AG04449 (cell line): ENCODE data around the gene ERP44.

Experiments
- CTCF ChIA-PET: fragments of 350-600 bp; formaldehyde crosslinking; extraction: SDS; loops from one replicate; lab custom pipeline; 2021; ENCODE audit warnings: antibody characterized with exemption; lab: Yijun Ruan, JAX
- POLR2A ChIA-PET: fragments of 400-600, 350-600 bp; formaldehyde crosslinking; extraction: SDS; loops from one replicate; lab custom pipeline; 2020; ENCODE audit warnings: antibody characterized with exemption, inconsistent platforms; lab: Yijun Ruan, JAX
- DNase-seq: peaks from one replicate; pipeline ENCODE4 v3.0.0-alpha.2; 2010; ENCODE audit warnings: low read depth, low spot score
- H3K4me3 ChIP-seq: 2 replicates; pipeline ENCODE4 v1.5.1; 2011; ENCODE audit warnings: low read depth, mild to moderate bottlenecking, control low read depth, low read length
- TF ChIP-seq, protein P1 (sequence below): IDR thresholded peaks from one replicate; pipeline ENCODE4 v1.5.1; 2011; ENCODE audit warnings: mild to moderate bottlenecking, moderate library complexity, low read length, control low read depth, inconsistent platforms; ENCODE audit not compliant: insufficient read depth; ENCODE audit errors: missing control alignments

Gene ERP44

DNA sequence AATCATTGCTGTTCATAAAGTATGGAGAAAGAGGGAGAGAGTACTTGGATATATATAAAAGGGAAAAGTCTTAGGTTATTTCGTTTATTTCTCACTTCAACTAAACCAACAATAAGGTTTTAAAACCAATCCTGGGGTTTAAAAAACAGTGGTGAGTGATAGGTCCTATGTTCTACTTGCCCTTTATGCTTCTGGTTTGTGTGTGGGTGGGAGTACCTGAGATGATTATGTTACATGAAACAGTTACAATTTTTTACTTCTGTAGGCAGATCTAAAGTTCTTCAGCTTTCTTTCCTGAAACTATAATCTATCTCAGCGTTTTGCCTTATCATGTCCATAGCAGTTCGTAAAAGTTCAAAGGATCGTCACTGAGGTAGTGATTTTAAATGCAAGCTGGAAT is 143.2 kb downstream of the ERP44 start:
- TF ChIP-seq, protein P1, sequence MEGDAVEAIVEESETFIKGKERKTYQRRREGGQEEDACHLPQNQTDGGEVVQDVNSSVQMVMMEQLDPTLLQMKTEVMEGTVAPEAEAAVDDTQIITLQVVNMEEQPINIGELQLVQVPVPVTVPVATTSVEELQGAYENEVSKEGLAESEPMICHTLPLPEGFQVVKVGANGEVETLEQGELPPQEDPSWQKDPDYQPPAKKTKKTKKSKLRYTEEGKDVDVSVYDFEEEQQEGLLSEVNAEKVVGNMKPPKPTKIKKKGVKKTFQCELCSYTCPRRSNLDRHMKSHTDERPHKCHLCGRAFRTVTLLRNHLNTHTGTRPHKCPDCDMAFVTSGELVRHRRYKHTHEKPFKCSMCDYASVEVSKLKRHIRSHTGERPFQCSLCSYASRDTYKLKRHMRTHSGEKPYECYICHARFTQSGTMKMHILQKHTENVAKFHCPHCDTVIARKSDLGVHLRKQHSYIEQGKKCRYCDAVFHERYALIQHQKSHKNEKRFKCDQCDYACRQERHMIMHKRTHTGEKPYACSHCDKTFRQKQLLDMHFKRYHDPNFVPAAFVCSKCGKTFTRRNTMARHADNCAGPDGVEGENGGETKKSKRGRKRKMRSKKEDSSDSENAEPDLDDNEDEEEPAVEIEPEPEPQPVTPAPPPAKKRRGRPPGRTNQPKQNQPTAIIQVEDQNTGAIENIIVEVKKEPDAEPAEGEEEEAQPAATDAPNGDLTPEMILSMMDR, result no peak
- ChIA-PET POLR2A (no interaction called here), CTCF (interaction anchor here (0.6 to 1.2 kb wide), 2 partner anchors 8 to 115 kb away, joined by 3 to 4 read pairs; no protein-coding TSS in a partner anchor)
- H3K4me3 ChIP-seq, result no peak overlapping the region
- no peak for DNase-seq

DNA sequence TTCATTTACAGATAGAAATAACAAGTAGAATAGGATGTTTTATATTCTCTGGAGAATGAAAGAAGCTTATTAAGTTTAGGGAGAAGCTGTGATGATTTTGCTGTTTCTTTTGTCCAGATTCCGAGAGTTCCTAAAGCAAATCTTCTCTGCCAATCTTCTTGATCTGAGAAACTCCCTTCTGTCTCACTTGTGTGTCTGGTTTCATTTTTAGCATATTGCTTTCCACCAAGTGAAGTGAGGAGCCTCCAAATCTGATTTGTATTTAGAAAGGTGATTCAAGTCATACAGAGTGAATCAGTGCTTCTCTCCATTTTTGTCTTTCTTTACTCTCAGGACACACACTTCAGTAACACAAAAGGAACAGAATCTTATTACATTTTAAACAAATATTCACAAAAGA is 144.0 kb downstream of the ERP44 start:
- ChIA-PET CTCF (no interaction called here), POLR2A (no interaction called here)
- TF ChIP-seq, protein P1, result no peak
- DNase-seq, result no peak
- no peak overlapping the region for H3K4me3 ChIP-seq

DNA sequence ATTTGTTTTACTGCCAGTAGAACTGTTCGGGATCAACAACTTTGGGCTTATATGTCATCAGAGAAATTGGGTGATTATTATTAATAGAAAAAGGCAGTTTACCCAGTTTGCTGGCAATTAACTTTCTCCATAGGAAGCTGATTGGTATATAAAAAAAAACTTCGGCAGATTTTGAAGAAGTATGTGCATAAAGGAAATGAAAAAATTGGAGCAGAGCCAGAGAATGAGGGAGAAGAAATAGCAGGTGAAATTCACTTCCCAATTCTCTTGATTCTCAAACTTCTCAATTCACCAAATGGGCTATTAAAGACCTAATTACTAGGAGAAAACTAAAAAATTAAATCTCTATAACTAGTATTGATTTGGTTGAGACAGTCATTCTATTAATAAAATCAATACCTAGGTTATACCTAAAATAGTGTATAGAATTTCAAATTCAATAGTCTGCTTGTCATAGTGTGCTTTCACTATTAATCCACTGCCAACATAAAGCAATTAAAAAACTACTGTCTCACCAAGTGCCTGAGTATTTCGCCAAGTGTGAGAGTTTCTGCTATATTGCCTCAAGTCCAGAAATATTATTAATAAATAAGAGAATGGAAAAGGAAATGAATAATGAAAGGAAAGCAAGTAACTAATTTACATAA is 144.8 kb downstream of the ERP44 start:
- TF ChIP-seq, protein P1, result no peak
- CTCF ChIA-PET, result no interaction called here
- DNase-seq, result no peak
- H3K4me3 ChIP-seq, result no peak overlapping the region
- POLR2A ChIA-PET, result no interaction called here

DNA sequence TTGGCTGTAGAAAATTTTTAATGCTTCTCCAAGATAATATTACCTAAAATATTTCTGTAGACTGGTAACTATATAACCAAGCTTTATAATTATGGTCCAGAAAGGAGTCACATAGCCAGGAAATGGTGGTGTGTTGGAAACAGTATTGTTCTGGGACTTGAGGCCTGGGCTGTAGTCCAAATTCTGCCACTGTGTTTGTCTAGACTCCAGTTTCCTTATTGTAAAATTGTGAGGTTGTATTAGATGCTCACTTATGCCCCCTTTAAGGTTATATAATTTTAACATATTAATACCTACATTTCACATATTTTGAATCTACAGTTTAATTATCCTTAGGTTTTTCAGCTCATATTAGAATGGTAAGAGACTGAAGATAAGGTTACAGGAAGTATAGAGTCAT is 149.9 kb downstream of the ERP44 start:
- DNase-seq, result no peak
- ChIA-PET CTCF (interaction anchor here (0.5 to 2.5 kb wide), 3 partner anchors 11 to 767 kb away, joined by 3 to 16 read pairs (median 13); no protein-coding TSS in a partner anchor), POLR2A (no interaction called here)
- TF ChIP-seq, protein P1, result no peak
- no peak overlapping the region for H3K4me3 ChIP-seq

DNA sequence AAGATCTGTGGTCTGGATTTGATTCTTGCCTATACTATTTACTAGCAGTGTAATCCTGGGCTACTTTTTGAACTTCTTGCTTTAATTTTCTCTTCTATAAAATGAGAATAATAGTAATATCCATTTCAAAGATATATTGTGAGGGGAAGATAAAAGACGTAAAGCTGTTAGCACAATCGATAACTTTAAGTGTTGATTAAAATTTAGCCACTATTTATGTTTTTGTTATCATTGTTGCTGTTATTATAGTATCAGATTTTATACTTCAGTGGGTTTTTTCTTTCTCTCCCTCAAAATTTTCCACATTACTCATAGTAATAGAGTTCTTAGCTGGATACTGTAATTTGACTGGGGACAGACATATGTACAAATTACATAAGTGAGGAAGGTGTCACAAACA is 150.3 kb downstream of the ERP44 start:
- TF ChIP-seq, protein P1, result no peak
- POLR2A ChIA-PET, result no interaction called here
- CTCF ChIA-PET, result interaction anchor here (1.8 to 2.5 kb wide), 4 partner anchors 11 to 764 kb away, joined by 5 to 16 read pairs (median 10); no protein-coding TSS in a partner anchor

DNA sequence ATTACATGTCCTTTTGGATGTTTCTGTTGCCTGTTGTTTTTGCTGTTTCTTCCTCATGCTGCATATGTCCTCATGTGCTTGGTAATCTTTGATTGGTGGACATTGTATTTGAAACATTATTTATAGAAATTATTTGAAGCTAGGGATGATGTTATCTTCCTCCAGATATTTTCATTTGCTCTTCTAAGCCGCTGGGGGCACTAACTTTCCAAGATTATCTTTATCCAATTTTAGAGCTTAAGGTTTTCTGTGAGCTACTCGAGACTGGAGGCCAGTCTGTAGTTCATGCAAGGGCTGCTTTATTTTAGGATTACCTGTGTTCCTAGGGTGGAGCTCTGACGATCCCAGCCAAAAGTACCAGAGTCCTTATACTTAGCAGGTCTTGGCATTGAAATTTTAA is 151.4 kb downstream of the ERP44 start:
- ChIA-PET CTCF (interaction anchor here (0.6 to 2.5 kb wide), 7 partner anchors 9 to 762 kb away, joined by 3 to 16 read pairs (median 6); no protein-coding TSS in a partner anchor), POLR2A (no interaction called here)
- TF ChIP-seq, protein P1, result no peak
- no peak for DNase-seq
- no peak overlapping the region for H3K4me3 ChIP-seq

More for the DNA sequence above, 150.3 kb downstream of the ERP44 start:
- H3K4me3 ChIP-seq, result no peak overlapping the region
- DNase-seq, result no peak
